CD4-positive, alpha-beta memory T cell (primary cell): ENCODE data around the gene IRF1. TPM values are rescaled to one million over a fixed set of nuclear protein-coding genes. Genes with fewer than 3 reads are reported as not detected.

Experiments
- CTCF ChIA-PET: fragments of 350-600 bp; sonication (Branson Sonifier 250); formaldehyde crosslinking; loops from one replicate; lab custom pipeline; 2021; ENCODE audit warnings: inconsistent platforms; ENCODE audit not compliant: partially characterized antibody; lab: Charles Lee
- POLR2A ChIA-PET: fragments of 350-600 bp; sonication (Branson Sonifier 250); formaldehyde crosslinking; loops from one replicate; lab custom pipeline; 2021; ENCODE audit not compliant: partially characterized antibody; lab: Charles Lee
- DNase-seq, 5 donors: peaks; one replicate each; pipeline versions ENCODE4 v3.0.0 to v3.0.0-alpha.2; 2020 to 2022; ENCODE audit warnings: mixed read lengths in 1 of 5
- H3K27ac ChIP-seq: one replicate; pipeline ENCODE4 v1.7.0; 2013; ENCODE audit warnings: low read depth, low read length
- H3K27me3 ChIP-seq: 2 replicates; pipeline ENCODE4 v1.7.0; 2013; ENCODE audit warnings: mild to moderate bottlenecking, low read length, moderate library complexity; ENCODE audit not compliant: insufficient read depth
- H3K36me3 ChIP-seq: 2 replicates; pipeline ENCODE4 v1.7.0; 2013; ENCODE audit warnings: mild to moderate bottlenecking, low read length, moderate library complexity; ENCODE audit not compliant: insufficient read depth
- H3K4me1 ChIP-seq: 2 replicates; pipeline ENCODE4 v1.7.0; 2013; ENCODE audit warnings: mild to moderate bottlenecking, low read length, moderate library complexity; ENCODE audit not compliant: insufficient read depth
- H3K4me3 ChIP-seq, 2 donors: one replicate each; pipeline ENCODE4 v1.7.0; 2013; ENCODE audit warnings: low read length in 2 of 2, mild to moderate bottlenecking in 1 of 2
- H3K9me3 ChIP-seq, 2 donors: one replicate each; pipeline ENCODE4 v1.7.0; 2013; ENCODE audit warnings: low read length in 2 of 2, control low read depth in 1 of 2; ENCODE audit not compliant: control insufficient read depth in 1 of 2
- H3K27ac Mint-ChIP-seq, 7 donors: one replicate each; pipeline ENCODE4 v1.8.0; 2020 to 2021; ENCODE audit warnings: mixed read lengths in 7 of 7, mild to moderate bottlenecking in 6 of 7, inconsistent platforms in 3 of 7, moderate library complexity in 3 of 7
- H3K27me3 Mint-ChIP-seq, 2 donors: one replicate each; pipeline ENCODE4 v1.8.0; 2020 to 2021; ENCODE audit warnings: mixed read lengths in 2 of 2
- H3K36me3 Mint-ChIP-seq, 2 donors: one replicate each; pipeline ENCODE4 v1.8.0; 2020 to 2021; ENCODE audit warnings: mixed read lengths in 2 of 2, inconsistent platforms in 1 of 2, mild to moderate bottlenecking in 1 of 2
- H3K4me1 Mint-ChIP-seq, 4 donors: one replicate each; pipeline ENCODE4 v1.8.0; 2020 to 2021; ENCODE audit warnings: mixed read lengths in 4 of 4, mild to moderate bottlenecking in 1 of 4
- H3K4me3 Mint-ChIP-seq, 8 donors: one replicate each; pipeline ENCODE4 v1.8.0; 2020 to 2021; ENCODE audit warnings: mixed read lengths in 8 of 8, mild to moderate bottlenecking in 7 of 8, moderate library complexity in 6 of 8, inconsistent platforms in 3 of 8
- H3K9me3 Mint-ChIP-seq, 8 donors: one replicate each; pipeline ENCODE4 v1.8.0; 2020 to 2021; ENCODE audit warnings: mixed read lengths in 8 of 8, mild to moderate bottlenecking in 5 of 8, inconsistent platforms in 3 of 8, moderate library complexity in 1 of 8
- intact Hi-C: fragments of 100-400 bp; cut with micrococcal nuclease; formaldehyde crosslinking; loops from one replicate; pipeline ENCODE4 v1.15.1; 2023
- polyA plus RNA-seq, 2 donors: library from polyadenylated mRNA; unstranded; fragments of 300-500 nt; fragmentation: Illumina TruSeq; gene quantifications; one replicate each; pipeline ENCODE4 v1.2.3, GENCODE V29; 2021
- total RNA-seq, 2 experiments: library from RNA; stranded (reverse); gene quantifications; one replicate each; pipeline ENCODE4 v1.2.3, GENCODE V29; 2021

Gene IRF1
- total and polyA plus RNA-seq, 4 experiments from 2014 or later = 192 to 237 (median 197) TPM

- Histone ChIP-seq H3K36me3 (no peaks in the 10 kb centered on the region), H3K27me3 (no peaks in the 10 kb centered on the region), H3K9me3 (no peaks in the 10 kb centered on the region), H3K27ac (peak overlapping the region; percentile 65), H3K4me3 (no peak overlapping the region), H3K4me1 (peaks cover 98% of the 10 kb centered on the region)
- Mint-ChIP-seq H3K9me3 (peaks cover 0 to 7% (median 0%) of the 10 kb centered on the region in 8 donors), H3K27me3 (peaks cover 0 to 5% of the 10 kb centered on the region in 2 donors), H3K4me1 (peaks cover 61 to 96% (median 80%) of the 10 kb centered on the region in 4 donors), H3K4me3 (peak overlapping the region in 4 of 8 donors; percentile 58 to 86 (median 74)), H3K36me3 (peaks cover 8 to 65% of the 10 kb centered on the region in 2 donors), H3K27ac (peak overlapping the region; percentile 91 to 99 (median 97))
- ChIA-PET CTCF (interaction anchor here (1.2 to 6.6 kb wide), 10 partner anchors 9 to 62 kb away, joined by 3 to 86 read pairs (median 14); partner anchors contain the start of gene IRF1), POLR2A (interaction anchor here (0.9 to 35.0 kb wide), 12 partner anchors 0 to 87 kb away, joined by 3 to 1580 read pairs (median 5); partner anchors contain the start of gene IRF1)
- peak in 1 of 5 donors; percentile 56 for DNase-seq
- intact Hi-C loops = loop anchor here (1.0 kb wide), 2 partner anchors 9 to 15 kb away; no protein-coding TSS in a partner anchor
Measured at GRCh38 chr5:132473668-132474067, 16.9 kb downstream of the IRF1 start.

GRCh38 chr5:132473019-132473531, 17.5 kb downstream of the IRF1 start:
- intact Hi-C loops = loop anchor here (1.0 kb wide), 2 partner anchors 9 to 15 kb away; no protein-coding TSS in a partner anchor
- Histone ChIP-seq H3K27me3 (no peaks in the 10 kb centered on the region), H3K36me3 (no peaks in the 10 kb centered on the region), H3K4me3 (no peak overlapping the region), H3K9me3 (no peaks in the 10 kb centered on the region), H3K4me1 (peaks cover 97% of the 10 kb centered on the region), H3K27ac (peak overlapping the region; percentile 65)
- CTCF ChIA-PET = interaction anchor here (1.3 to 6.6 kb wide), 9 partner anchors 9 to 62 kb away, joined by 3 to 86 read pairs (median 15); partner anchors contain the start of gene IRF1
- Mint-ChIP-seq H3K27ac (peak overlapping the region; percentile 91 to 99 (median 97)), H3K4me1 (peaks cover 60 to 96% (median 79%) of the 10 kb centered on the region in 4 donors), H3K4me3 (peak overlapping the region; percentile 27 to 86 (median 68)), H3K36me3 (peaks cover 10 to 63% of the 10 kb centered on the region in 2 donors), H3K27me3 (peaks cover 0 to 5% of the 10 kb centered on the region in 2 donors), H3K9me3 (peaks cover 0 to 7% (median 0%) of the 10 kb centered on the region in 8 donors)
- peak; percentile 90 to 96 (median 95) for DNase-seq
- POLR2A ChIA-PET = interaction anchor here (0.9 to 35.0 kb wide), 12 partner anchors 0 to 86 kb away, joined by 3 to 1580 read pairs (median 8); partner anchors contain the start of gene IRF1

- ChIA-PET CTCF (interaction anchor here (1.3 to 7.1 kb wide), 11 partner anchors 7 to 86 kb away, joined by 4 to 86 read pairs (median 15); partner anchors contain the start of gene IRF1), POLR2A (interaction anchor here (1.3 to 35.0 kb wide), 10 partner anchors 1 to 80 kb away, joined by 3 to 1580 read pairs (median 30); partner anchors contain the start of gene IRF1)
- peaks cover 60 to 96% (median 79%) of the 10 kb centered on the region in 4 donors for H3K4me1 Mint-ChIP-seq
- intact Hi-C loops = no loop called here
- peaks cover 97% of the 10 kb centered on the region for H3K4me1 ChIP-seq
- H3K27me3 ChIP-seq = no peaks in the 10 kb centered on the region
- H3K9me3 ChIP-seq = no peaks in the 10 kb centered on the region
- no peak overlapping the region for H3K4me3 ChIP-seq
- H3K9me3 Mint-ChIP-seq = peaks cover 0 to 7% (median 0%) of the 10 kb centered on the region in 8 donors
- H3K27me3 Mint-ChIP-seq = peaks cover 0 to 5% of the 10 kb centered on the region in 2 donors
- H3K36me3 Mint-ChIP-seq = peaks cover 10 to 56% of the 10 kb centered on the region in 2 donors
- DNase-seq = peak in 1 of 5 donors; percentile 31
- peak overlapping the region; percentile 63 for H3K27ac ChIP-seq
- H3K36me3 ChIP-seq = no peaks in the 10 kb centered on the region
- H3K27ac Mint-ChIP-seq = peak overlapping the region; percentile 84 to 99 (median 96)
- H3K4me3 Mint-ChIP-seq = peak overlapping the region in 4 of 8 donors; percentile 9 to 56 (median 24)
Measured at GRCh38 chr5:132472431-132472830, 18.1 kb downstream of the IRF1 start.

GRCh38 chr5:132471944-132472343, 18.6 kb downstream of the IRF1 start:
- peak overlapping the region; percentile 63 for H3K27ac ChIP-seq
- no peak overlapping the region for H3K4me3 ChIP-seq
- no peaks in the 10 kb centered on the region for H3K36me3 ChIP-seq
- H3K9me3 Mint-ChIP-seq = peaks cover 0 to 6% (median 0%) of the 10 kb centered on the region in 8 donors
- POLR2A ChIA-PET = interaction anchor here (1.3 to 35.0 kb wide), 9 partner anchors 2 to 60 kb away, joined by 4 to 1580 read pairs (median 52); partner anchors contain the start of gene IRF1
- H3K27ac Mint-ChIP-seq = peak overlapping the region; percentile 94 to 97 (median 95)
- H3K4me1 Mint-ChIP-seq = peaks cover 65 to 96% (median 80%) of the 10 kb centered on the region in 4 donors
- H3K9me3 ChIP-seq = no peaks in the 10 kb centered on the region
- CTCF ChIA-PET = interaction anchor here (1.3 to 7.1 kb wide), 11 partner anchors 7 to 85 kb away, joined by 4 to 86 read pairs (median 15); partner anchors contain the start of gene IRF1
- H3K4me3 Mint-ChIP-seq = peak overlapping the region in 7 of 8 donors; percentile 36 to 79 (median 63)
- no peaks in the 10 kb centered on the region for H3K27me3 ChIP-seq
- intact Hi-C loops = no loop called here
- peak in 1 of 5 donors; percentile 50 for DNase-seq
- peaks cover 0 to 5% of the 10 kb centered on the region in 2 donors for H3K27me3 Mint-ChIP-seq
- peaks cover 97% of the 10 kb centered on the region for H3K4me1 ChIP-seq
- peaks cover 10 to 56% of the 10 kb centered on the region in 2 donors for H3K36me3 Mint-ChIP-seq

GRCh38 chr5:132471151-132471907, 19.2 kb downstream of the IRF1 start:
- peak overlapping the region; percentile 94 to 97 (median 96) for H3K27ac Mint-ChIP-seq
- Histone ChIP-seq H3K4me1 (peaks cover 97% of the 10 kb centered on the region), H3K9me3 (no peaks in the 10 kb centered on the region), H3K36me3 (no peaks in the 10 kb centered on the region), H3K27ac (peak overlapping the region; percentile 63), H3K4me3 (no peak overlapping the region), H3K27me3 (no peaks in the 10 kb centered on the region)
- CTCF ChIA-PET = interaction anchor here (0.9 to 7.1 kb wide), 15 partner anchors 8 to 85 kb away, joined by 3 to 86 read pairs (median 9); partner anchors contain the start of gene IRF1
- peaks cover 0 to 5% (median 0%) of the 10 kb centered on the region in 8 donors for H3K9me3 Mint-ChIP-seq
- peak in 1 of 5 donors; percentile 62 for DNase-seq
- intact Hi-C loops = no loop called here
- H3K27me3 Mint-ChIP-seq = peaks cover 0 to 5% of the 10 kb centered on the region in 2 donors
- peaks cover 10 to 54% of the 10 kb centered on the region in 2 donors for H3K36me3 Mint-ChIP-seq
- H3K4me1 Mint-ChIP-seq = peaks cover 70 to 96% (median 81%) of the 10 kb centered on the region in 4 donors
- peak overlapping the region in 7 of 8 donors; percentile 50 to 79 (median 63) for H3K4me3 Mint-ChIP-seq
- POLR2A ChIA-PET = interaction anchor here (1.3 to 35.0 kb wide), 11 partner anchors 2 to 60 kb away, joined by 4 to 1580 read pairs (median 8); partner anchors contain the start of gene IRF1

GRCh38 chr5:132470596-132470995, 20.0 kb downstream of the IRF1 start:
- Histone ChIP-seq H3K27ac (peak overlapping the region; percentile 63), H3K4me1 (peaks cover 97% of the 10 kb centered on the region), H3K9me3 (no peaks in the 10 kb centered on the region), H3K4me3 (no peak overlapping the region), H3K36me3 (no peaks in the 10 kb centered on the region), H3K27me3 (no peaks in the 10 kb centered on the region)
- ChIA-PET POLR2A (interaction anchor here (1.3 to 35.0 kb wide), 6 partner anchors 14 to 59 kb away, joined by 5 to 1580 read pairs (median 273); partner anchors contain the start of gene IRF1), CTCF (interaction anchor here (0.9 to 7.1 kb wide), 14 partner anchors 9 to 84 kb away, joined by 3 to 86 read pairs (median 12); partner anchors contain the start of gene IRF1)
- H3K27me3 Mint-ChIP-seq = peaks cover 0 to 5% of the 10 kb centered on the region in 2 donors
- intact Hi-C loops = no loop called here
- H3K4me3 Mint-ChIP-seq = peak overlapping the region in 5 of 8 donors; percentile 14 to 63 (median 40)
- peaks cover 70 to 96% (median 84%) of the 10 kb centered on the region in 4 donors for H3K4me1 Mint-ChIP-seq
- H3K36me3 Mint-ChIP-seq = peaks cover 10 to 47% of the 10 kb centered on the region in 2 donors
- peak overlapping the region; percentile 94 to 97 (median 96) for H3K27ac Mint-ChIP-seq
- H3K9me3 Mint-ChIP-seq = peaks cover 0 to 9% (median 0%) of the 10 kb centered on the region in 8 donors
- DNase-seq = no peak
